ENCODE measurements around the gene TMEM9. TPM values are rescaled to one million over a fixed set of nuclear protein-coding genes. Genes with fewer than 3 reads are reported as not detected.

The TMEM9 gene
- total RNA-seq, 2 donors from 2014 or later, result 145 to 156 TPM

GRCh38 chr1:201175820-201176500, 21.7 kb upstream of the TMEM9 start:
- no peak overlapping the region for H3K27ac Mint-ChIP-seq
- H3K27me3 Mint-ChIP-seq (ENCODE audit: insufficient read depth), result peaks cover 11% of the 10 kb centered on the region
- WGBS, 2 experiments (ENCODE audit: insufficient coverage in 1 of 2, insufficient read length in 1 of 2), result 76 to 91% methylated on average over 4 to 7 of the region's 7 CpGs
- peaks cover 8% of the 10 kb centered on the region for H3K9me3 ChIP-seq (ENCODE audit: control insufficient read depth, low read length)
- H3K4me1 Mint-ChIP-seq, result peaks cover 41% of the 10 kb centered on the region
- H3K9me3 Mint-ChIP-seq, result peaks cover 11% of the 10 kb centered on the region
- peaks cover 16% of the 10 kb centered on the region for H3K4me1 ChIP-seq (ENCODE audit: control insufficient read depth, insufficient read depth, low read length)
- no peaks in the 10 kb centered on the region for H3K36me3 ChIP-seq (ENCODE audit: control insufficient read depth, insufficient read depth, low read length)
- no peaks in the 10 kb centered on the region for H3K36me3 Mint-ChIP-seq (ENCODE audit: low read depth)
- H3K27ac ChIP-seq (ENCODE audit: low read depth, low read length), result no peak overlapping the region
- no peak overlapping the region for H3K4me3 ChIP-seq (ENCODE audit: low read length)
- peaks cover 3% of the 10 kb centered on the region for H3K27me3 ChIP-seq (ENCODE audit: control insufficient read depth, insufficient read depth, low read length, poor library complexity, severe bottlenecking)
- no peak for TF ChIP-seq CTCF (conservative IDR thresholded peaks at IDR 0.05)
- no peak overlapping the region for H3K9ac ChIP-seq (ENCODE audit: extremely low read depth, low read length, poor library complexity, severe bottlenecking)
- H3K4me3 Mint-ChIP-seq, result no peak overlapping the region
- no peak for DNase-seq

- TF ChIP-seq CTCF (conservative IDR thresholded peaks at IDR 0.05), result no peak
- H3K4me3 ChIP-seq (ENCODE audit: low read length), result no peak overlapping the region
- WGBS, 2 experiments (ENCODE audit: insufficient coverage in 1 of 2, insufficient read length in 1 of 2), result 83 to 91% methylated on average over 1 of the region's 1 CpG
- H3K9me3 Mint-ChIP-seq, result peaks cover 4% of the 10 kb centered on the region
- H3K9me3 ChIP-seq (ENCODE audit: control insufficient read depth, low read length), result peaks cover under 1% of the 10 kb centered on the region
- no peaks in the 10 kb centered on the region for H3K27me3 ChIP-seq (ENCODE audit: control insufficient read depth, insufficient read depth, low read length, poor library complexity, severe bottlenecking)
- DNase-seq, result no peak
- no peaks in the 10 kb centered on the region for H3K27me3 Mint-ChIP-seq (ENCODE audit: insufficient read depth)
- H3K27ac ChIP-seq (ENCODE audit: low read depth, low read length), result no peak overlapping the region
- no peak overlapping the region for H3K9ac ChIP-seq (ENCODE audit: extremely low read depth, low read length, poor library complexity, severe bottlenecking)
- H3K36me3 Mint-ChIP-seq (ENCODE audit: low read depth), result no peaks in the 10 kb centered on the region
- peaks cover 54% of the 10 kb centered on the region for H3K4me1 Mint-ChIP-seq
- H3K4me1 ChIP-seq (ENCODE audit: control insufficient read depth, insufficient read depth, low read length), result peaks cover 16% of the 10 kb centered on the region
- no peaks in the 10 kb centered on the region for H3K36me3 ChIP-seq (ENCODE audit: control insufficient read depth, insufficient read depth, low read length)
- H3K4me3 Mint-ChIP-seq, result no peak overlapping the region
- H3K27ac Mint-ChIP-seq, result no peak overlapping the region
Measured at GRCh38 chr1:201173736-201174135, 19.5 kb upstream of the TMEM9 start.

- no peaks in the 10 kb centered on the region for H3K27me3 ChIP-seq (ENCODE audit: control insufficient read depth, insufficient read depth, low read length, poor library complexity, severe bottlenecking)
- H3K9me3 ChIP-seq (ENCODE audit: control insufficient read depth, low read length), result no peaks in the 10 kb centered on the region
- H3K27ac ChIP-seq (ENCODE audit: low read depth, low read length), result no peak overlapping the region
- Mint-ChIP-seq H3K36me3 (ENCODE audit: low read depth) (no peaks in the 10 kb centered on the region), H3K9me3 (no peaks in the 10 kb centered on the region), H3K4me1 (peaks cover 54% of the 10 kb centered on the region), H3K27me3 (ENCODE audit: insufficient read depth) (no peaks in the 10 kb centered on the region), H3K4me3 (no peak overlapping the region), H3K27ac (no peak overlapping the region)
- no peak for TF ChIP-seq CTCF (conservative IDR thresholded peaks at IDR 0.05)
- peaks cover 16% of the 10 kb centered on the region for H3K4me1 ChIP-seq (ENCODE audit: control insufficient read depth, insufficient read depth, low read length)
- 89 to 100% methylated on average over 1 to 4 of the region's 4 CpGs for WGBS, 2 experiments (ENCODE audit: insufficient coverage in 1 of 2, insufficient read length in 1 of 2)
- no peak for DNase-seq
- no peaks in the 10 kb centered on the region for H3K36me3 ChIP-seq (ENCODE audit: control insufficient read depth, insufficient read depth, low read length)
- no peak overlapping the region for H3K4me3 ChIP-seq (ENCODE audit: low read length)
- H3K9ac ChIP-seq (ENCODE audit: extremely low read depth, low read length, poor library complexity, severe bottlenecking), result no peak overlapping the region
Measured at GRCh38 chr1:201172999-201173610, 18.8 kb upstream of the TMEM9 start.

Measured in endodermal cell (in vitro differentiated cells).